Pancreas (tissue), 10 donors: ENCODE measurements around the gene PRKCA. TPM values are rescaled to one million over a fixed set of nuclear protein-coding genes. Genes with fewer than 3 reads are reported as not detected.

Source experiments
- ATAC-seq, 4 donors: fragments of 200-7000 bp; cut with Tn5 transposase; one replicate each; pipeline versions ENCODE4 v1.8.0 to v1.9.1; 2020; ENCODE audit warnings: mild to moderate bottlenecking in 4 of 4, moderate library complexity in 4 of 4
- DNase-seq, 6 donors: peaks; one replicate each; pipeline ENCODE4 v3.0.0-alpha.2; 2020
- FAIRE-seq: peaks from 2 replicates; lab custom pipeline; 2012; peaks lifted over from hg19 to GRCh38; lab: Jason Lieb, UNC
- H3K27ac ChIP-seq, 4 donors: fragments of 200-600 bp; sonication (generic); 1 replicate in 3 of 4; 2 replicates in 1 of 4; pipeline versions ENCODE4 v1.5.0 to v1.8.0; 2020
- H3K27me3 ChIP-seq, 4 donors: fragments of 200-600 bp; one replicate each; pipeline ENCODE4 v1.8.0; 2021
- H3K36me3 ChIP-seq, 3 donors: fragments of 200-600 bp; sonication (generic) in 1 of 3; one replicate each; pipeline versions ENCODE4 v1.5.0 to v1.8.0; 2020 to 2021
- H3K4me1 ChIP-seq, 3 donors: fragments of 200-600 bp; one replicate each; pipeline ENCODE4 v1.8.0; 2021
- H3K4me3 ChIP-seq, 4 donors: fragments of 200-600 bp; sonication (generic) in 2 of 4; one replicate each; pipeline versions ENCODE4 v1.5.0 to v1.8.0; 2020 to 2021
- H3K9me3 ChIP-seq, 4 donors: fragments of 200-600 bp; one replicate each; pipeline ENCODE4 v1.8.0; 2021
- CTCF ChIP-seq, 4 donors: fragments of 200-600 bp; sonication (generic) in 3 of 4; IDR thresholded peaks; one replicate each; pipeline versions ENCODE4 v1.5.0 to v1.8.0; 2021; ENCODE audit warnings: antibody characterized with exemption in 4 of 4
- WGBS, 2 donors: extraction: QIAGEN DNeasy Blood & Tissue Kit; methylation state at CpG; one replicate each; pipeline ENCODE4 v1.1.7; 2013; 5-methylcytosine and 5-hydroxymethylcytosine counted together
- intact Hi-C, 3 donors: fragments of 100-400 bp; cut with DNase I; formaldehyde crosslinking; loops; one replicate each; pipeline versions ENCODE4 v1.11.1 to v1.14.2; 2022
- polyA plus RNA-seq, 2 donors: library from polyadenylated mRNA; stranded (reverse); fragments of 200-250 nt; gene quantifications; one replicate each; pipeline ENCODE4 v1.2.3, GENCODE V29; 2013
- total RNA-seq, 6 donors: library from RNA; stranded (reverse); fragmentation: NEBNext Ultra II Directional in 4 of 6; extraction: Animal tissue kit (Norgen Biotek cat#: 25700) in 4 of 6; gene quantifications; one replicate each; pipeline versions ENCODE4 v1.2.1 to v1.2.4, GENCODE V29; 2021 to 2023
- donor health status: healthy with polysubstance abuse.
- donor health status: DM: no; HTN: no; CAD: no; lungs with moderate emphysema.
- donor health status: DM: no; HTN: no; CAD: no.
- donor health status: control.
- donor health status: control.
- donor health status: Bipolar disorder and iron deficiency.
- donor health status: DM: yes; HTN: yes; CAD: no.
- donor health status: DM: no; HTN: no; CAD: no.
- donor health status: DM: no; HTN: no; CAD: no.
- donor health status: DM: yes; HTN: yes; CAD: no.

The PRKCA gene
- total and polyA plus RNA-seq, 8 donors: 3.5 to 22.3 (median 10.2) TPM

GRCh38 chr17:66447159-66447558 lies 144.7 kb downstream of the PRKCA start:
- DNase-seq (no peak), FAIRE-seq (no peak), ATAC-seq (no peak)
- Histone ChIP-seq H3K36me3 (no peaks in the 10 kb centered on the region), H3K9me3 (no peaks in the 10 kb centered on the region), H3K27ac (peak overlapping the region in 1 of 4 donors; percentile 72), H3K4me3 (no peak overlapping the region), H3K27me3 (no peaks in the 10 kb centered on the region), H3K4me1 (peaks cover 0 to 15% (median 11%) of the 10 kb centered on the region in 3 donors)
- WGBS, 2 donors: 92 to 93% methylated on average over 8 of the region's 8 CpGs
- intact Hi-C loops: no loop called here
- TF ChIP-seq CTCF (IDR thresholded peaks at IDR 0.05): no peak

- Histone ChIP-seq H3K4me3 (peak overlapping the region in 1 of 4 donors; percentile 5), H3K27me3 (no peaks in the 10 kb centered on the region), H3K4me1 (peaks cover 0 to 15% (median 11%) of the 10 kb centered on the region in 3 donors), H3K9me3 (no peaks in the 10 kb centered on the region), H3K36me3 (no peaks in the 10 kb centered on the region), H3K27ac (peak overlapping the region in 2 of 4 donors; percentile 50 to 72)
- intact Hi-C loops: no loop called here
- FAIRE-seq (no peak), ATAC-seq (peak; percentile 80 to 89 (median 83)), DNase-seq (no peak)
- 12% methylated on average over 14 of the region's 14 CpGs for WGBS, 2 donors
- no peak for TF ChIP-seq CTCF (IDR thresholded peaks at IDR 0.05)
These were observed 145.7 kb downstream of the PRKCA start for GRCh38 chr17:66448026-66448639.

GRCh38 chr17:66449418-66449977 lies 147.1 kb downstream of the PRKCA start:
- Histone ChIP-seq H3K9me3 (no peaks in the 10 kb centered on the region), H3K36me3 (no peaks in the 10 kb centered on the region), H3K4me1 (peaks cover 0 to 15% (median 11%) of the 10 kb centered on the region in 3 donors), H3K27ac (no peak overlapping the region), H3K4me3 (no peak overlapping the region), H3K27me3 (no peaks in the 10 kb centered on the region)
- no peak for FAIRE-seq
- WGBS, 2 donors: 79 to 89% methylated on average over 8 of the region's 8 CpGs
- ATAC-seq: no peak
- intact Hi-C loops: no loop called here
- no peak for DNase-seq
- TF ChIP-seq CTCF (IDR thresholded peaks at IDR 0.05): no peak

GRCh38 chr17:66450008-66450851 lies 147.8 kb downstream of the PRKCA start:
- Histone ChIP-seq H3K4me1 (peaks cover 0 to 15% (median 11%) of the 10 kb centered on the region in 3 donors), H3K9me3 (no peaks in the 10 kb centered on the region), H3K27me3 (no peaks in the 10 kb centered on the region), H3K36me3 (no peaks in the 10 kb centered on the region), H3K27ac (no peak overlapping the region), H3K4me3 (no peak overlapping the region)
- no peak for DNase-seq
- WGBS, 2 donors: 71 to 73% methylated on average over 12 of the region's 12 CpGs
- ATAC-seq: no peak
- no peak for FAIRE-seq
- intact Hi-C loops: no loop called here
- TF ChIP-seq CTCF (IDR thresholded peaks at IDR 0.05): no peak
